ENCODE results near the gene PACSIN1. TPM values are rescaled to one million over a fixed set of nuclear protein-coding genes. Genes with fewer than 3 reads are reported as not detected.

The PACSIN1 gene
- total and polyA plus RNA-seq, 2 donors (not counting 3 experiments of a cell fraction or from before 2014, with no cell fraction given): 0.03 TPM; not detected in 1

- Histone ChIP-seq H4K20me1 (replicated peaks; ENCODE audit: control insufficient read depth, extremely low read depth, insufficient read depth, low read length) (no peaks in the 10 kb centered on the region), H3K4me1 (ENCODE audit: control insufficient read depth, extremely low read depth, insufficient read depth, low read length) (peaks cover 2% of the 10 kb centered on the region), H3K9me3 (replicated peaks; ENCODE audit: control insufficient read depth, insufficient read depth, low read length) (no peaks in the 10 kb centered on the region), H3K9me1 (replicated peaks; ENCODE audit: control insufficient read depth, extremely low read depth, insufficient read depth, low read length) (no peaks in the 10 kb centered on the region), H3K4me3 (replicated peaks in 1 of 3; ENCODE audit: insufficient read depth in 1 of 3, low read depth in 1 of 3, low read length in 3 of 3) (no peak overlapping the region), H3K36me3 (ENCODE audit: control insufficient read depth in 2 of 2, extremely low read depth in 1 of 2, insufficient read depth in 2 of 2, low read length in 2 of 2) (no peaks in the 10 kb centered on the region), H3K4me2 (ENCODE audit: insufficient read depth, low read length) (no peak overlapping the region), H2AFZ (ENCODE audit: low read depth, low read length) (no peak overlapping the region), H3K79me2 (ENCODE audit: control insufficient read depth, insufficient read depth, low read length) (no peaks in the 10 kb centered on the region), H3K27me3 (ENCODE audit: control insufficient read depth in 2 of 2, insufficient read depth in 2 of 2, low read length in 2 of 2) (no peaks in the 10 kb centered on the region), H3K9ac (replicated peaks; ENCODE audit: extremely low read depth, insufficient read depth, low read length) (no peak overlapping the region), H3K27ac (ENCODE audit: insufficient read depth, low read depth, low read length) (no peak overlapping the region)
- DNase-seq (ENCODE audit: low read depth, low spot score) (no peak), FAIRE-seq (no peak)
- TF ChIP-seq CTCF (IDR thresholded peaks at IDR 0.05; ENCODE audit: extremely low read depth in 1 of 2, insufficient read depth in 1 of 2, low read depth in 1 of 2, low read length in 2 of 2): no peak
- TF ChIP-seq FOS (IDR thresholded peaks at IDR 0.05; ENCODE audit: borderline replicate concordance, insufficient read depth, low read length): no peak
- TF ChIP-seq POLR2A (IDR thresholded peaks at IDR 0.05; ENCODE audit: low read depth, low read length): no peak
- ChIA-PET CTCF (interaction anchor here (1.0 kb wide), 1 partner anchor 62 kb away, joined by 3 read pairs; no protein-coding TSS in a partner anchor), POLR2A (no interaction called here)
- BruUV-seq (replicated peaks): no TSS peak
- dilution Hi-C loops (cut with MboI; ENCODE audit: extremely low pct_ligation_motif_present, low sequenced_read_pairs): no loop called here
- intact Hi-C loops (cut with micrococcal nuclease): no loop called here
Observed at GRCh38 chr6:34524499-34524898, 58.6 kb downstream of the PACSIN1 start.

DNA sequence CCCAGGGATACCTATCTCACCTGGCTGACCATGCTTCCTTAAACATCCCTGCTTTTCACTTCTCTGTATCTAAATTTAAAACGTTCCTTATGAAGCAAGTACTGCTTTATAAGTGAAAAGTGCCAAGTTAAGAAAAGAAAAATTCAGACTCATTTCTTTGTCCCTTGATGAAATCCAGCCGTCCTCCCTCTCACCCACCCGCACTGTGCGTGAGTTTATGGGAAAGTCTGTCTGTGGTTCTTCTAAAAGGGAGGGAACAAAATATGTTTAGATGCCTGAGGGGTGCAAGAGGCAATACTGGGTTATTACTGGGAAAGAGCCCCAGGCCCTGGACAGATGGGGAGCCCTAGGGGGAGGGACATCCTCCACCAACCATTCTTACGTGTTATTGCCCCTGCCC lies 59.1 kb downstream of the PACSIN1 start:
- H3K79me2 ChIP-seq (ENCODE audit: control insufficient read depth, insufficient read depth, low read length): no peaks in the 10 kb centered on the region
- H3K9ac ChIP-seq (replicated peaks; ENCODE audit: extremely low read depth, insufficient read depth, low read length): no peak overlapping the region
- peaks cover 2% of the 10 kb centered on the region for H3K4me1 ChIP-seq (ENCODE audit: control insufficient read depth, extremely low read depth, insufficient read depth, low read length)
- ChIA-PET POLR2A (no interaction called here), CTCF (no interaction called here)
- H3K9me1 ChIP-seq (replicated peaks; ENCODE audit: control insufficient read depth, extremely low read depth, insufficient read depth, low read length): no peaks in the 10 kb centered on the region
- no peaks in the 10 kb centered on the region for H3K27me3 ChIP-seq (ENCODE audit: control insufficient read depth in 2 of 2, insufficient read depth in 2 of 2, low read length in 2 of 2)
- DNase-seq (ENCODE audit: low read depth, low spot score) (no peak), FAIRE-seq (no peak)
- dilution Hi-C loops (cut with MboI; ENCODE audit: extremely low pct_ligation_motif_present, low sequenced_read_pairs) (no loop called here), intact Hi-C loops (cut with micrococcal nuclease) (loop anchor here (5.0 kb wide), 1 partner anchor 37 kb away; no protein-coding TSS in a partner anchor)
- no peak overlapping the region for H3K4me2 ChIP-seq (ENCODE audit: insufficient read depth, low read length)
- TF ChIP-seq JUN (IDR thresholded peaks at IDR 0.05; ENCODE audit: borderline replicate concordance, insufficient read depth, insufficient read length, low read depth) (no peak), FOS (IDR thresholded peaks at IDR 0.05; ENCODE audit: borderline replicate concordance, insufficient read depth, low read length) (no peak), CTCF (IDR thresholded peaks at IDR 0.05; ENCODE audit: extremely low read depth in 1 of 2, insufficient read depth in 1 of 2, low read depth in 1 of 2, low read length in 2 of 2) (no peak), POLR2AphosphoS5 (IDR thresholded peaks at IDR 0.05; ENCODE audit: insufficient read depth, low read depth, low read length) (no peak), MYC (IDR thresholded peaks at IDR 0.05; ENCODE audit: low read depth, low read length) (no peak), EZH2 (IDR thresholded peaks at IDR 0.05; ENCODE audit: borderline replicate concordance, low read depth, low read length, severe bottlenecking) (no peak), GATA2 (IDR thresholded peaks at IDR 0.05; ENCODE audit: insufficient read depth, insufficient read length, low read depth, low read length) (no peak), POLR2A (IDR thresholded peaks at IDR 0.05; ENCODE audit: low read depth, low read length) (no peak)
- TF ChIP-seq, protein P1, sequence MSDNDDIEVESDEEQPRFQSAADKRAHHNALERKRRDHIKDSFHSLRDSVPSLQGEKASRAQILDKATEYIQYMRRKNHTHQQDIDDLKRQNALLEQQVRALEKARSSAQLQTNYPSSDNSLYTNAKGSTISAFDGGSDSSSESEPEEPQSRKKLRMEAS (IDR thresholded peaks at IDR 0.05; ENCODE audit: insufficient read depth, insufficient read length): no peak
- BruUV-seq (replicated peaks): no TSS peak
- no peak overlapping the region for H3K4me3 ChIP-seq (replicated peaks in 1 of 3; ENCODE audit: insufficient read depth in 1 of 3, low read depth in 1 of 3, low read length in 3 of 3)
- no peak overlapping the region for H3K27ac ChIP-seq (ENCODE audit: insufficient read depth, low read depth, low read length)
- no peaks in the 10 kb centered on the region for H4K20me1 ChIP-seq (replicated peaks; ENCODE audit: control insufficient read depth, extremely low read depth, insufficient read depth, low read length)
- no peak overlapping the region for H2AFZ ChIP-seq (ENCODE audit: low read depth, low read length)
- no peaks in the 10 kb centered on the region for H3K36me3 ChIP-seq (ENCODE audit: control insufficient read depth in 2 of 2, extremely low read depth in 1 of 2, insufficient read depth in 2 of 2, low read length in 2 of 2)
- H3K9me3 ChIP-seq (replicated peaks; ENCODE audit: control insufficient read depth, insufficient read depth, low read length): no peaks in the 10 kb centered on the region

Data from endothelial cell of umbilical vein (primary cell).